ENCODE data around the gene CNTFR.

Gene CNTFR

GRCh38 chr9:34520505-34521385, 68.8 kb downstream of the CNTFR start:
- intact Hi-C loops (cut with DNase I; ENCODE audit: low total_unique reads): loop anchor here (5.0 kb wide), 1 partner anchor 63 kb away; the partner anchor contains the start of genes DNAI1 and FAM219A
- no peak for TF ChIP-seq CTCF (IDR thresholded peaks at IDR 0.05)
- H3K27me3 ChIP-seq: peaks cover 0 to 2% of the 10 kb centered on the region in 2 donors
- H3K27ac ChIP-seq: no peak overlapping the region
- DNase-seq: peak in 1 of 2 donors; percentile 60
- H3K4me3 ChIP-seq: no peak overlapping the region
- no peaks in the 10 kb centered on the region for H3K36me3 ChIP-seq
- peaks cover 0 to 15% (median 8%) of the 10 kb centered on the region in 4 donors for H3K4me1 ChIP-seq
- H3K9me3 ChIP-seq: no peaks in the 10 kb centered on the region

GRCh38 chr9:34520096-34520495, 69.4 kb downstream of the CNTFR start:
- Histone ChIP-seq H3K4me1 (peaks cover 0 to 15% (median 8%) of the 10 kb centered on the region in 4 donors), H3K9me3 (no peaks in the 10 kb centered on the region), H3K36me3 (no peaks in the 10 kb centered on the region), H3K27me3 (peaks cover 0 to 2% of the 10 kb centered on the region in 2 donors), H3K27ac (no peak overlapping the region), H3K4me3 (no peak overlapping the region)
- peak in 1 of 2 donors; percentile 43 for DNase-seq
- intact Hi-C loops (cut with DNase I; ENCODE audit: low total_unique reads): loop anchor here (5.0 kb wide), 1 partner anchor 63 kb away; the partner anchor contains the start of genes DNAI1 and FAM219A
- no peak for TF ChIP-seq CTCF (IDR thresholded peaks at IDR 0.05)

- H3K36me3 ChIP-seq: no peaks in the 10 kb centered on the region
- no peak for TF ChIP-seq CTCF (IDR thresholded peaks at IDR 0.05)
- H3K4me1 ChIP-seq: peaks cover 0 to 15% (median 8%) of the 10 kb centered on the region in 4 donors
- no peaks in the 10 kb centered on the region for H3K9me3 ChIP-seq
- H3K27ac ChIP-seq: no peak overlapping the region
- peaks cover 0 to 3% of the 10 kb centered on the region in 2 donors for H3K27me3 ChIP-seq
- no peak overlapping the region for H3K4me3 ChIP-seq
- peak in 1 of 2 donors; percentile 28 for DNase-seq
- intact Hi-C loops (cut with DNase I; ENCODE audit: low total_unique reads): loop anchor here (5.0 kb wide), 1 partner anchor 62 kb away; the partner anchor contains the start of genes DNAI1 and FAM219A
Observed at GRCh38 chr9:34519321-34520020, 70.1 kb downstream of the CNTFR start.

- intact Hi-C loops (cut with DNase I; ENCODE audit: low total_unique reads): no loop called here
- H3K36me3 ChIP-seq: no peaks in the 10 kb centered on the region
- no peak overlapping the region for H3K27ac ChIP-seq
- H3K9me3 ChIP-seq: no peaks in the 10 kb centered on the region
- TF ChIP-seq CTCF (IDR thresholded peaks at IDR 0.05): no peak
- H3K4me1 ChIP-seq: peaks cover 0 to 15% (median 8%) of the 10 kb centered on the region in 4 donors
- H3K27me3 ChIP-seq: peaks cover 0 to 9% of the 10 kb centered on the region in 2 donors
- no peak overlapping the region for H3K4me3 ChIP-seq
- DNase-seq: peak in 1 of 2 donors; percentile 17
Observed at GRCh38 chr9:34518896-34519295, 70.6 kb downstream of the CNTFR start.

- H3K36me3 ChIP-seq: no peaks in the 10 kb centered on the region
- peaks cover 0 to 10% (median 5%) of the 10 kb centered on the region in 4 donors for H3K4me1 ChIP-seq
- no peak for TF ChIP-seq CTCF (IDR thresholded peaks at IDR 0.05)
- H3K9me3 ChIP-seq: no peaks in the 10 kb centered on the region
- H3K27ac ChIP-seq: no peak overlapping the region
- intact Hi-C loops (cut with DNase I; ENCODE audit: low total_unique reads): no loop called here
- peak in 1 of 2 donors; percentile 62 for DNase-seq
- H3K4me3 ChIP-seq: no peak overlapping the region
- peaks cover 0 to 10% of the 10 kb centered on the region in 2 donors for H3K27me3 ChIP-seq
Observed at GRCh38 chr9:34518110-34518616, 71.4 kb downstream of the CNTFR start.

Measured in tibial artery (tissue), 4 donors.